Esophagus (tissue), 2 donors: ENCODE measurements around the gene SULF2. TPM values are rescaled to one million over a fixed set of nuclear protein-coding genes. Genes with fewer than 3 reads are reported as not detected.

Source experiments
- H3K27ac ChIP-seq, 2 donors: one replicate each; pipeline ENCODE4 v1.5.1; 2013; ENCODE audit warnings: low read depth in 2 of 2, mild to moderate bottlenecking in 2 of 2, inconsistent platforms in 1 of 2, low read length in 1 of 2, moderate library complexity in 1 of 2
- H3K27me3 ChIP-seq, 2 donors: one replicate each; pipeline ENCODE4 v1.6.1; 2013; ENCODE audit warnings: low read length in 2 of 2, control low read depth in 1 of 2, mild to moderate bottlenecking in 1 of 2; ENCODE audit not compliant: insufficient read depth in 2 of 2, control insufficient read depth in 1 of 2
- H3K36me3 ChIP-seq, 2 donors: one replicate each; pipeline ENCODE4 v1.6.1; 2013; ENCODE audit warnings: low read length in 1 of 2; ENCODE audit not compliant: control insufficient read depth in 2 of 2, insufficient read depth in 2 of 2
- H3K4me1 ChIP-seq, 2 donors: one replicate each; pipeline ENCODE4 v1.6.1; 2013; ENCODE audit warnings: low read length in 1 of 2; ENCODE audit not compliant: control insufficient read depth in 2 of 2, insufficient read depth in 2 of 2
- H3K4me3 ChIP-seq, 2 donors: one replicate each; pipeline ENCODE4 v1.5.1; 2013; ENCODE audit warnings: low read length in 2 of 2, mild to moderate bottlenecking in 2 of 2, low read depth in 1 of 2, moderate library complexity in 1 of 2
- H3K9me3 ChIP-seq, 2 donors: one replicate each; pipeline ENCODE4 v1.6.1; 2013; ENCODE audit warnings: mild to moderate bottlenecking in 2 of 2, low read depth in 1 of 2, low read length in 1 of 2, moderate library complexity in 1 of 2; ENCODE audit not compliant: control insufficient read depth in 2 of 2, insufficient read depth in 1 of 2
- WGBS, 2 donors: extraction: QIAGEN DNeasy Blood & Tissue Kit; methylation state at CpG; one replicate each; pipeline ENCODE4 v1.1.7; 2013; 5-methylcytosine and 5-hydroxymethylcytosine counted together
- polyA plus RNA-seq, 2 donors: library from polyadenylated mRNA; stranded (reverse); fragments of 200-250 nt; gene quantifications; one replicate each; pipeline ENCODE4 v1.2.3, GENCODE V29; 2013
- donor health status: healthy with polysubstance abuse.
- donor health status: Bipolar disorder and iron deficiency.

Gene SULF2
- polyA plus RNA-seq, 2 donors = 47.3 to 153 TPM

GRCh38 chr20:47744803-47745202, 40.5 kb downstream of the SULF2 start:
- no peak overlapping the region for H3K27ac ChIP-seq
- 95 to 98% methylated on average over 4 of the region's 4 CpGs for WGBS, 2 donors
- no peaks in the 10 kb centered on the region for H3K27me3 ChIP-seq
- H3K4me1 ChIP-seq = no peaks in the 10 kb centered on the region
- no peaks in the 10 kb centered on the region for H3K9me3 ChIP-seq
- peaks cover 0 to 15% of the 10 kb centered on the region in 2 donors for H3K36me3 ChIP-seq
- no peak overlapping the region for H3K4me3 ChIP-seq

- Histone ChIP-seq H3K27ac (no peak overlapping the region), H3K4me3 (no peak overlapping the region), H3K36me3 (peaks cover 0 to 15% of the 10 kb centered on the region in 2 donors), H3K27me3 (no peaks in the 10 kb centered on the region), H3K9me3 (no peaks in the 10 kb centered on the region), H3K4me1 (no peaks in the 10 kb centered on the region)
- WGBS, 2 donors = 94 to 95% methylated on average over 7 of the region's 7 CpGs
Measured at GRCh38 chr20:47743671-47744070, 41.6 kb downstream of the SULF2 start.

DNA sequence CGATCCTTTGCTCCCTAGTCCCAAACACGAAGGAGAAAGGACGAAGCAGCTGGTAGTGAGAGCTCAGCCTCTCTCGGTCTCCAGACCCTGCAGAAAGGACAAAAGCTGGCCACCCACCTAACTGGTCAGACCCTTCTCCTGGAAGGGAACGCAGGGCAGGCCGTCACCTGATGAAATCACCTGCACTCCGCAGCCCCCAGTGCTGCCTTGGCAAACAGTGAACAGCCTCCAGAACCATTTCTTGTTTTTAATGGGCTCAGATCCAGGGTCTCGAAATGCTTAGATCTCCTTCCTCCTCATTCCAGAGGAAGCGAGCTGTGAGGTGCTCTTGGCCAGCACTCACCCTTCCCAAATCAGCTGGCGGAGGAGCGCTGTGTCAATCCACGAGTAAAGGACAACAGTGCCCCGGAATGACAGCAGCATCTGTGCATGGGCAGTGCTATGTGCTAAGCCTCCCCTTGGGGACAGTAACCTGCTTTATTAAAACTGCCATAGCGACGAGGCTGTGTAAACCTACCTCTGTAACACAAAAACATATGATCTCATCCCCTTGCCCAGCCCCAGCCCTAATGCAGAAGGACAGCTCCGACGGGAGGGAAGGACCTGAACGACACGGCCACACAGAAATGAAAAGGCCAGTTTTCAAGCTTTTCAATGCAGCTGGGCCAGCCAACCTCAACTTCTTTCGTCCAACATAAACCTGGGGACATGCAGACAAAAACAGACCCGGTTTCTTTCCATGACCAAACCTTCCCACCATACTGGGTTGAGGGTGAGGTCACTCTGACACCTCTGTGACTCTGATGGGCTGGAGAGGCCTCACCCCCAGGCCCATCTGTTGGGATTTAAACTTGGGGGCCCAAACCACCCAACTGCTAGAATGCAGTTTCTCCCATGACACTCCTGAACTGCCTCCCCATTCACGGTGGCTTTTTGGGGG, 43.3 kb downstream of the SULF2 start:
- no peak overlapping the region for H3K27ac ChIP-seq
- peaks cover 0 to 19% of the 10 kb centered on the region in 2 donors for H3K36me3 ChIP-seq
- WGBS, 2 donors = 75% methylated on average over 22 of the region's 22 CpGs
- no peaks in the 10 kb centered on the region for H3K4me1 ChIP-seq
- H3K9me3 ChIP-seq = no peaks in the 10 kb centered on the region
- no peak overlapping the region for H3K4me3 ChIP-seq
- no peaks in the 10 kb centered on the region for H3K27me3 ChIP-seq

DNA sequence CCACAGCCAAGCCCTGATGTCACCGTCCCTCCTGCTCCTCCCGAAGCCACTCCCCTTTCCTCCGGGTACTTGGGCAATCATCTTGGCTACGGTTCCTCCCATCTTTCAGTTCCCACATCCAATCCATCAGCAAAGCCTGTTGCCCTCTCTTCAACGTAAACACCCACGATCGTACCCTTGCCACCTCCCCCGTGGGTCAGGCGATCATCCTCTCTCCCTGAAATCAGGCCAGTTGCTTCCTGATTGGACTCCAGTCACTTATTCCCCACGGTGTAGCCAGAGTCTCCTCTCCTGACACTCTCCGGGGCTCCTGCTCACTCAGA, 44.5 kb downstream of the SULF2 start:
- peaks cover 0 to 19% of the 10 kb centered on the region in 2 donors for H3K36me3 ChIP-seq
- 62 to 63% methylated on average over 11 of the region's 11 CpGs for WGBS, 2 donors

GRCh38 chr20:47740121-47740861, 45.0 kb downstream of the SULF2 start:
- no peak overlapping the region for H3K4me3 ChIP-seq
- H3K27ac ChIP-seq = no peak overlapping the region
- H3K36me3 ChIP-seq = peaks cover 3 to 23% of the 10 kb centered on the region in 2 donors
- H3K27me3 ChIP-seq = no peaks in the 10 kb centered on the region
- 77 to 81% methylated on average over 10 of the region's 10 CpGs for WGBS, 2 donors
- no peaks in the 10 kb centered on the region for H3K4me1 ChIP-seq
- peaks cover 0 to 2% of the 10 kb centered on the region in 2 donors for H3K9me3 ChIP-seq

More for the DNA sequence above, 44.5 kb downstream of the SULF2 start:
- Histone ChIP-seq H3K27me3 (no peaks in the 10 kb centered on the region), H3K27ac (no peak overlapping the region), H3K4me3 (no peak overlapping the region), H3K4me1 (no peaks in the 10 kb centered on the region), H3K9me3 (peaks cover 0 to 2% of the 10 kb centered on the region in 2 donors)

- Histone ChIP-seq H3K9me3 (peaks cover 0 to 2% of the 10 kb centered on the region in 2 donors), H3K4me3 (no peak overlapping the region), H3K27me3 (no peaks in the 10 kb centered on the region), H3K4me1 (no peaks in the 10 kb centered on the region), H3K27ac (no peak overlapping the region), H3K36me3 (peaks cover 3 to 16% of the 10 kb centered on the region in 2 donors)
- 88 to 93% methylated on average over 9 of the region's 9 CpGs for WGBS, 2 donors
Measured at GRCh38 chr20:47737923-47738322, 47.4 kb downstream of the SULF2 start.

DNA sequence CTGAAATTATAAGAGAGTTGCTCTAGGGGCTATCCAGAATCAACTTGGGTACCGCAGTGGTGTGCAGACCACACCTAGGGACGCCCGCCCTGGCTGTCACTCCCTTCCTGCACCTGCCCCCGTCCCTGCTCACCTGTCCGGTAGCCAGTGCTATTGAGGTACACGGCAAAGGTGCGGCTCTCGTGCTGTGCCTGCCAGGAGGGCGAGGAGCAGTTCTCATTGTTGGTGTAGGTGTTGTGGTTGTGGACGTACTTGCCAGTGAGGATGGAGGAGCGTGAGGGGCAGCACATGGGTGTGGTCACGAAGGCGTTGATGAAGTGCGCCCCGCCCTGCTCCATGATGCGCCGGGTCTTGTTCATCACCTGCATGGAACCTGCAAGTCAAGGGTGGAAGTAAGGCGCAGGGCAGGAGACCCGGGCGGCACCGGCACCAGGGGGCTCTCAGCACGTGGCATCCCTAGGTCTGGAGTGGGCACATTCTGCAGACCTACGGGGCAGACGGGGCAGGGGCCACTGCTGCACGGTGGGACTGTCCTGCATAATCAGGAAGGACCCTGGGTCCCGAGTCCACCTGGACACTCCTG, 48.6 kb downstream of the SULF2 start:
- WGBS, 2 donors = 92 to 94% methylated on average over 26 of the region's 26 CpGs
- H3K27ac ChIP-seq = no peak overlapping the region
- H3K4me1 ChIP-seq = no peaks in the 10 kb centered on the region
- H3K27me3 ChIP-seq = no peaks in the 10 kb centered on the region
- no peak overlapping the region for H3K4me3 ChIP-seq
- H3K36me3 ChIP-seq = peaks cover 3 to 20% of the 10 kb centered on the region in 2 donors
- peaks cover 0 to 2% of the 10 kb centered on the region in 2 donors for H3K9me3 ChIP-seq

DNA sequence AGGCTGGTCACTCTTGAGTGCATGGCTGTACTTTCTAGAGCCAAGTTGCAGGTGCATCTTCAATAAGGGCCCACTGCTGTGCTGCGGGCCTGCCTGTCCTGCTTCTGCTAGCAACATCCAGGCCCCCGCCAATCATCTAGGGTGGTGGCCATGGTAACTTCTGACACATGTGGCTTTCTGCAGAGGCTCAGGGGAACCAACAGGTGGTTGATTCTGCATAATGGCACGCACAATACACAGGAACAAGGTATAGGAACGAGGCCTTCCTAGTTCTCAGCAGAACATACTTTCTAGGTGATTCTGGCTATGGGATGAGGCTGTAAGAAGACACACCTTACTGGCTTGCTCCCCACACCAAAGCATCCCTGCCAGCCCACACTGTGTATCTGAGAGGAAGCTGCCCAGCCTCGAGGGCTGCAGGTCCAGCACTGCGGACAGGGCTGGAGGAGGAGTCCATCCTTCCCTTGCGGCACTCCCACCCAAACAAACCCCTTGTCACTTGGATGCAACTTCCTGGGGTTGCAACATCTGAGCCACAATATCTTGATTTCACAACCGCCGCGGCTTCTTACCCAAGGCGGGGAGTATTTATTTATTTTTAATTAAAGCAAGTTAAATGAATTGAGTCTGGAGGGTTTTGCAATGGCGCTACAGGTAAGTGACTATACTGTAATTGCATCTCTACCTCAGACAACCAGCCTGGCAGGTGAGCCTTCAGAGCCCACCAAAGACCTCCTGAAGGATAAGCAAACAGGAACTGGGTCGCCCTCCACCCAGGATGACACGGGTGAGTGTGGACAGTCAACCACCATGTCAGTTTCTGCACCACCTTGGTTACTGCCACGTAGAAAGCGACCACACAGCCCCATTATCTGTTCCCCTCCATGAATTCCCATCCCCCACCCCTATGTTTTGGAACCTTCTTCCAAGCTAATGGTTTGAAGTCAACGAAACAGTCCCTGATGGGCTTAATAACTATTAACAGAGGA, 49.6 kb downstream of the SULF2 start:
- peaks cover 0 to 2% of the 10 kb centered on the region in 2 donors for H3K9me3 ChIP-seq
- H3K36me3 ChIP-seq = peaks cover 3 to 22% of the 10 kb centered on the region in 2 donors
- H3K4me1 ChIP-seq = no peaks in the 10 kb centered on the region
- no peak overlapping the region for H3K4me3 ChIP-seq
- 78 to 82% methylated on average over 17 of the region's 17 CpGs for WGBS, 2 donors
- no peaks in the 10 kb centered on the region for H3K27me3 ChIP-seq
- no peak overlapping the region for H3K27ac ChIP-seq
